Ammon's horn (tissue), 1 donor: Measurements from ENCODE around the gene TPRN.

Experiments
- DNase-seq: peaks from one replicate; pipeline ENCODE4 v3.0.0-alpha.2; 2016; ENCODE audit warnings: low spot score

TPRN gene

DNA sequence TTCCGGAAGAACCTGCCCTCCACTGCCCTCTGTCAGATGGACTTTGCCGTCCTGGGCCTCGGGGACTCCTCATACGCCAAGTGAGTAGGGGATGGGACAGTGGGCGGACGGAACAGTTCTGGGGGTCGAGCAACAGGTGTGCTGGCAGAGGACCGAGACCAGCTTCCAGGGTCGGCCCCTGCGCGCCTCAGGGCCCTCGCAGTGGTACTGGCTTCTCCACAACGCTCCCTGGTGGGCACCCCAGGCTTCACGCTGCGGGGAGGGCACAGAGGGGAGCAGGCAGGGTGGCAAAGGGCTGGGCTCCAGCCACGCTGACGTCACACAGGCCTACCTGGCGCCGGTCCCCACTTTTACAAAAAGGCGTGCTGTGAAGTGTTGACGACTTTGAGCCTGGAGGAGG lies 12.0 kb upstream of the TPRN start:
- no peak for DNase-seq

DNA sequence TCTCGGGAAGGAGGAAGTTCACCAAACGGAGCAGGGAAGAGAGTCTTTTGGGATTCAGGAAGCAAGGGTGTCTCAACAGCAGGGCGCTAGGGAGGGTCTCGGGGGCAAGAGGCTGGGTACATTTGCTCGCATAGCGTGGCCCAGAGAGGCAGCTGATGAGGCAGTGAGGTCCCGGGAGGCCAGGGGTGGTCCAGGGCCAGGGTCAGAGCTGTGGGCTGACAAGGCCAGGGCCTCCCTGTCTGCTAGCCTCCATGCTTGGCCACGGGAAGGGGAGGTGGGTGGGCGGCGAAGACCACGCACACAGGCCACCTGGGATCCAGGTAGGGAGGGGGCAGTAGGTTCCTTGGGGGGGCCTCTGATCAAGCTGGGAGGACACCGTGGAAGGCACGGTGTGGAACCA lies 11.0 kb upstream of the TPRN start:
- no peak for DNase-seq

DNA sequence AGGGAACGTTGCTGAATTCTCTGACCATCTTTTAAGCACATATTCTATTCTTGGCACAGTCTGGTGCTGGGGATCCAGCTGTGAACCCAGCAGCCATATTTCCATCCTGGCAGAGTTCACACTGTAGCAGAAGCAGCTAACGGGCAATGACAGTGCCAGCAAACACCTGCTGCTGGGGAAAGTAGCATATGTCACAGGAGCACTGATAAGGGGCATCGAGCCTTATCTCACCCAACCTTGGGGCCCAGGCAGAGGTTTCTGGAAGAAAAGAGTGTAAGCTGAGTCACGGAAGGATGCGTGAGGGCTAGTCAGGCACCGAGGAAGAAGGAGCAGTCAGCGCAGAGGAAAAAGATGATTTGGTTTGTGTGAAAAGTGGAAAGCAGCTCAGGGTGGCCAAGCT lies 6.1 kb upstream of the TPRN start:
- DNase-seq, result no peak

DNA sequence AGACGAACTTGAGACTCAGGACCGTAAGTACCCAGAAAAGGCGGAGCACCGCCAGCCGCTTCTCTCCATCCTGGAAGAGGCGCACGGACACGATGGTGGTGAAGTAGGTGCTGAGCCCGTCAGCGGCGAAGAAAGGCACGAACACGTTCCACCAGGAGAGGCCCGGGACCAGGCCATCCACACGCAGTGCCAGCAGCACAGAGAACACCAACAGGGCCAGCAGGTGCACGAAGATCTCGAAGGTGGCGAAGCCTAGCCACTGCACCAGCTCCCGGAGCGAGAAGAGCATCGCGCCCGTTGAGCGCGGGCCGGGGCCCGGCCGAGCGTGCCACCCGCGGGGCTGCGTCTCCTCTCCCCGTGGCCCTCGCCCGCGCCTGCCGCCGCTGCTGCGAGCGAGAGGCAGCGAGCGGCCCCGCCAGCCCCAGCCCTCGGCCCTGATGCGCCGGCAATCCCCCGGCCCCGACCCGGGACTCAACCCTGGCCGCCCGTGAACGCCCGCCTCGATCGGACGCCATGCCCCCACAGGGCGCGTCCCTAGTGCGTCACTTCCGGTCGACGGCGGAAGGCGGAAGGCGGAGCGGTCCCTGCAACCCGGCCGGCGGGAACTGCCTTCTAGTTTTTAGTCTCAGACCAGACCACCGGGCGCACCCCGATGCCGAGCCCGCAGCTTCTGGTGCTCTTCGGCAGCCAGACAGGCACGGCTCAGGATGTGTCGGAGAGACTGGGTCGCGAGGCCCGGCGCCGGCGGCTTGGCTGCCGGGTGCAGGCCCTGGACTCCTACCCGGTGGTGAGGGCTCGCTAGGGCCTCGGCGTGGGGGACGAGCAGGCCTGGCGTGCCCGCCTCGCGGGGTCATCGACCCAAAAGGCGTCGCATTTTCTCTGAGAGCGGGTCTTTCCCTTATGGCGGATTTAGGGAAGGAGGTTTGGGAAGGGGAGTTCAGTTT lies 4.9 kb upstream of the TPRN start, which contains the start of the genes NDOR1 and TMEM203:
TSS of gene NDOR1 (plus strand) at position 575 of the 944 bp plus-strand sequence. CDS start at position 653, 78 bp downstream.
TSS of gene TMEM203 (minus strand) at position 523 of the 944 bp plus-strand sequence. CDS start at position 289, 234 bp downstream.
- DNase-seq, result peak; percentile 94

DNA sequence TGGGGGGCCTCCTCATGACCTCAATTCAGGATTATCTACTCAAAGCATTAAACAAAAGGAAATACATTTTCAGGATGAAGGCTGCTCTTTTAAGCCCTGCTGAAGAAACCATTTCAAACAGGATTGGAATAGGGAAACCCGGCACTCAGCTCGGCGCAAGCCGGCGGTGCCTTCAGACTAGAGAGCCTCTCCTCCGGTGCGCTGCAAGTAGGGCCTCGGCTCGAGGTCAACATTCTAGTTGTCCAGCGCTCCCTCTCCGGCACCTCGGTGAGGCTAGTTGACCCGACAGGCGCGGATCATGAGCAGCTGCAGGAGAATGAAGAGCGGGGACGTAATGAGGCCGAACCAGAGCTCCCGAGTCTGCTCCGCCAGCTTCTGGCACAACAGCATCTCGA lies 4.2 kb upstream of the TPRN start:
- DNase-seq, result no peak

DNA sequence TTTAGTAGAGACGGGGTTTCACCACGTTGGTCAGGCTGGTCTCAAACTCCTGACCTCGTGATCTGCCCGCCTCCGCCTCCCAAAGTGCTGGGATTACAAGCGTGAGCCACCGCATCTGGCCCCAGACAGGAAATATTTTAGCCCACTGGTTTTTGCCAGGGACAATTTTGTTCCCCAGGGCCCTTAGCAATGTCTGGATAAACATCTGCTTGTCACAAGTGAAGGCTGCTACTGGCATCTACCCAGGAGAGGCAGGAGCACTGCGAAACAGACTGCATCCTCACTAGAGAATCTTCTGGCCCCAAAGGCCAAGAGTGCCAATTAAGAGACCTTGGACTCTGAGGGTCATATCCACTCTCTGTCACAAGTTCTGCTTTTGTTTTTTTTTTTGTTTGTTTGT lies 2.4 kb upstream of the TPRN start:
- no peak for DNase-seq

DNA sequence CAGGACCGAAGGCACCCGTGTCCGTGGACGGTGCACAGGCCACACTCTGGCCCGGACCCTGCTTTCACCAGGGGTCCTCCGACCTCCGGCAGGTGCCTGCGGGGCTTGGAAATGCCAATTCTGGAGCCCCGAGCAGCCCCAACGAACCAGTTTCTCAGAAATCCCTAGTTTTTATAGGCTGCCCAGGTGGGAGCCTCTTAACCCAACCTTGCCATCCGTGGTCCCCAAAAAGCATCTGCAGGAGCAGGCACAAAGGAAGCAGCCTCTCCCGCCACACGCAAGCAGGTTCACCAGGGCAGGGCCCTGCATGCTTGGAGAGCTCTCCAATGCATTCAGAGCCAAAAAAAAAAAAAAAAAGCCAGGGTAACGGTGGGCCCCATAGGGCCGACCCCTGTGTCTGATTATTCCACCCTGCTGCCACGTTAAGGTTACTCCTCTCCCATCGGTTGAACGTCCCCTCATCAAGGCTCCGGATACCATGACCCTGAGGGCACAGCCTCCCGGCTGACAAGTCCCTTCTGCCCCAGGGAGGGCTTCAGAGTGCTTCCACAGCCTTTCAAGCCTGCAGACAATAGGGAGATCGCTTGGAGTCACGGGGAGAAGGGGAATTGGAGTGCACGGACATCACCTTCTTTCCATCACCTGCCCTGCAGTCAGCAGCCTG lies 796 bp upstream of the TPRN start:
- DNase-seq, result no peak

DNA sequence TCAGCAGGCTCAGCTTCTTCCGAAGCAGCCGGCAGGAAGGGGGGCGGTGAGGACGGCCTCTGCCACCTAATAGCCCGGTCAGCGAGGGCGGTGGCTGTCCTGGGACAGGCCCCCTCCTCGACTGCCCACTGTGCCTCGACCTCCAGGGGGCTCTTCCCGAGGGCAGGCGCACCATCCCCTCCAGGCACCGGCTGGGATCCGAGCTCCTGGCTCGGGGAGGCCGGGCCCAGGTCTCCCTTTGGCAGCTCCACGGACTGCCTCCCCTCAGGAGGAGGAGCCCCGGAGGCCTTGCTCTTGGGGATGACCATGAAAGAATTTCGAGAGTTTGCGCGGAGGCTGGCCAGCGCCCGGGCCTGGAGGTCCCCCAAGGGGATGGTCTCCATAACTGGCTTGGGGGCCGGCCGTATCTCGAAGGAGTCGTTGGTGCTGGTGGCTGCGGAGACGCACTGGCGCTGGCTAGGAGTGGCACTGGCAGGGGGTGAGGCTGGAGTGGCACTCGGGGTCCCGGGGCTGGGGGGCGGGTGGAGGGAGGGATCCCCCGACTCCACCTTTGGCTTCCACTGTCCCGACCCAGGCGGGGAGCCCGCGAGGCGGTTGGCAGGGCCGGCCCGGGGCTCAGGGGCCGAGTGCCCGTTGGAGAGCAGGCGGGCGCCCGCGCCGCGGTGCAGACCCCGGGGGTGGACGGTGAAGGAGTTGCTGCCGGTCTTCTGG lies 975 bp downstream of the TPRN start:
- no peak for DNase-seq

DNA sequence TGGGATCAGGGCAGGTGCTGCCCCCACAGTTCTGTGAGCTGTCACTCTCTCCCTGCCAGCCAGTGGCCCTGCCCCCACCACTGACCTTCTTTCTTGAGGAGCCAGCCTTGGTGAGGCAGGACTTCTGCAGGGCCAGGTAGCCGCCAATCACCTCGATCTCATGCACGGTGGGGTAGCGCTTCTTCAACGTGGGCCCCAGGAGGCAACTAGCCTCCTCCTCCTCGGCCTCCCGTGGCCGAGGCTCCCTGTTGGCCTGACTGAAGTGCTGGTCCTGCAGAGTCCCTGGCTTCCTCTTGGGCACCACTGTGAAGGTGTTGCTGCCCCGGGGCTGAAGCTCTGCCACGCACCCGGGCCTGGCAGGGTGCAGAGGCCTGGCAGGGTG lies 1.6 kb downstream of the TPRN start:
- DNase-seq, result no peak

DNA sequence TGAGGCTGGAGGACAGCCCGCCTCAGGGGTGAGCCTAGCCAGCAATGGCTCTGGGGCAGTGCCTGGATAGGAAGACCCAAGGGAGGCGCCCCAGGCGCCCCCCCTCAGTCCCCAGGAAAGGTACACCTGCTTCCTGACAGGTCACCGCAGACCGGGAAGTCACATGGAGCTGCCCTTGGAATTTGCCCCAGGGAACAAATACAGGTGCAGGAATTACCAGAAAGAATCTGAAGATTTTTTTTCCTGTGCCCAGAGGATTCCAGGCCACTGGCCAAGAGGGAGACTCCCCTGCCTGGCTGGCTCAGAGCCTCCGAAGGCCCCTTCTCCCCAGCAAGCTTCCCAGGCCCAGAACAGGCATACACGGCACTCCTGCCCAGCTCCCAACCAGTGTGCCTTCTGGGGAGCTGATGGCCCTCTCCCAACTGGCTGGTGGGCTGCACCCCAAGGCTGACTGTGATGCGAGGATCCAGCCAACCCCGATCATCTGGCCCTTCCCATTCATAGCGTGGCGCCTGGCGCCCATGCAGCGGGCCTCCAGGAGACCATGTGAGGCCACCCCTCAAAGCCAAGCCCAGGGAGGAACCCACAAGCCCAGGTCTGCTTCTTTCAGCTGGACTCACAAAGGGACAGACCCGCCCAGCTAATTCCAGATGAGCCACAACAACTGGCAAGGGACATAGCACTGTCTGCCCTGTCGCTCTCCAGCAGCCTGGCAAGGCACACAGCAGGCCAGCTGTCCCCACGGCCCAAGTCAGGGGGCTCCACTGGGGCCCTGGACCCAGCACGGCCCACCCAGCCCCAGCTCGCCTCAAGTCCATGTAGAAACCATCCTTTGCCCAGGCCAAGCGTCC lies 2.3 kb downstream of the TPRN start:
- DNase-seq, result no peak

DNA sequence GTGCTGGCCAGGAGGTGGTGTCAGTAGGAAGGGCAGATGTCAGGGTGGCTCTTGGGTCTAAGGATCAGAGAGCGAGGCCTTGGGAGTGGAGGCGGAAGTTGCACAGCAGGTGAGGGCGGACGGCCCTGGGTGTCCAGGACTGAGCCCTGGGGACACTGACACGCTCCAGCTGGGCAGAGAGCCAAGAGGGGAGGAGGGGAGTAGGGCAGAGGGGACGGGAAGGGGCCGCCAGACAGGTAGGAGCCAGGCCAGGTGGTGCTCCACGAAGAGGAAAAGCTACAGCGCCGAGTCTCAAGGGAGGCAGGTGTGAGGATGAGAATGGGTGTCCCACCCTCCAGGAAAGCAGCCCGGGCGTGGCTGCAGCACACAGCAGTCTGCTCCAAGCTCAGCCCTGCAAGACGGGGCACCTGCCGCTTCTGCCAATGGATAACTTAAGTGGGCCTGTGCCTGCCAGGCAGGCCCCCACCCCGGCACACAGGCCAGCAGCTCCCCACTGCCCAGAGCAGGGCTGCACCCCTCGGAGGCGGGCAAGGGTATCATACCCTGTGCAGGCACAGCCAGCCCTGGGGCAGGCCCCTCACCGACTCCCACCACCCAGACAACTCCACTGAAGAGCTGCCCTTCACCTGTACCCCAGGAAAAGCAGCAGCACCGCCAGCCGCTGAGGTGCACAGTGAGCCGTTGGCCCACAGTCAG lies 4.9 kb downstream of the TPRN start:
- DNase-seq, result no peak

DNA sequence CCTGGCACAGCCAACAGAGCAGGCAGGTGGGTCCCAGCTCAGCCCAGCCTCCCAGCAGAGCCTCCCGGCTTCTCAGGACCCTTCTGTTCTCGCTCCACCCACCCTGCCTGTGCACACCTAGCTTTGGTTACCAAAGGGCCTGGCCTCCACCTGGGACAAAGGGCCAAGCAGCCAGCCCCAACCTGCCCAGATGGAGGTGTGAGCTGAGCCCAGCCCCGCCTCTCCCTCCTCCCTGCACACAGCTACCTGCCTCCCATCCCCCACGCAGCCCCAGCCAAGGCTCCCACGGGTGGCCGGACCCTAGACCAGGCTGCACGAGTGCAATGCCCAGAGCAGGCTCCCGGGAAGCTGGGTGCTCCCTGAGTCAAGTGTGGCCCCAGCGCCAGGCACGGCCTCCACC lies 5.6 kb downstream of the TPRN start:
- DNase-seq, result no peak

DNA sequence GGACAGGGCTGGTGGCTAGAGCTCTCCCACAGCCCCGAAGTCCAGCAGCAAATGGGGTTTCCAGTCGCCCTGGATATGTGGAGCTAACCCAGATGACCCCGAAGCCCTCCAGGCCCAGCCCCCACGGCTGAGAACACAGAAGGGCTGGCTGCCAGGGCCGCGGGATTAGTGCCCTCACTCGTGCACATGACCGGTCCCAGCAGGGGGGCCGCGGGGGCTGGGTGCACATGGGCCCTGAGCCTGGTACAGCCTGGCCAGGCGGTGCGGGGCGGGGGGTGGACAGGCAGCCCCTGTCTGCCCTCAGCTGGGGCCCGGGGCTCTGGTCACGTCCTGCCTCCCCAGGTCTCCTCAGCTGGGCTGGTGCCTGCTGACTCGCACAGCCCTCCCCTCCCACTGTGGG lies 6.2 kb downstream of the TPRN start:
- peak; percentile 93 for DNase-seq

DNA sequence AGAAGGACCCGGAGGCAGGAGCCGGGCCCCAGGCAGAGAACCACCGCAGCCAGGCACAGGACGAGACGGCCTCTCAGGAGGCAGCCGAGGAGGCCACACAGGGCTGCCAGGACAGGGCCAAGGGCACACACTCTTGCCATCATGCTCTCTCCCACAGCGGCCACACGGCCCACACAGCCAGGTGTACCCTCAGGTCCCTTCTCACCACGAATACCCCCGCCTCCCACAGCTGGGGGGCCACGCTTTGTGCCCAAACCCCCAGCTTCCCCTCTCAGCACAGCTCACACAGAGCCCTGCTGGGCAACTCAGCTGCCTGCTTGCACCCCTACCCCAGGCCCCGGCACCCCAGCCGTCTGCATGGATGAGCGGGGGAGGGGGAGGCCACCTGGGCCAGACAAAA lies 6.8 kb downstream of the TPRN start:
- DNase-seq, result no peak

DNA sequence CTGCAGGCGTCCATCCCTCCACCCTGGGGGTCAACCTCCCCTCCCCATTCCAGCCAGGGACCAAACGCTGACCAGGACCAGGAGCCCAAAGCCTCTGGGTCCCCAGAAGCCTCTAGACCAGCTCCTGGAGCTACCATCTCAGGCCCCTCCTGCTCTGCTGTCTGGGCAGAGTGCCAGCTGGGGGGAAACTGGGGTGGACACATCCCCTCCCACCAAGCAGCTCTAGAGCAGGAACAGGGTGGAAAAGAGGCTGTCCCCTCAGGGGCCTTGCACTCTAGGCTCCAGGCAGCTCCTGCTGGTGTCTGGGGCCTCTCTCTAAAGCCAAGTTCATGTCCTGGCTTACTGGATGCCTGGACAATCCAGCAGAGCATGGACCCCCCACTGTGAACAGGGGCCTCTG lies 7.7 kb downstream of the TPRN start:
- no peak for DNase-seq

DNA sequence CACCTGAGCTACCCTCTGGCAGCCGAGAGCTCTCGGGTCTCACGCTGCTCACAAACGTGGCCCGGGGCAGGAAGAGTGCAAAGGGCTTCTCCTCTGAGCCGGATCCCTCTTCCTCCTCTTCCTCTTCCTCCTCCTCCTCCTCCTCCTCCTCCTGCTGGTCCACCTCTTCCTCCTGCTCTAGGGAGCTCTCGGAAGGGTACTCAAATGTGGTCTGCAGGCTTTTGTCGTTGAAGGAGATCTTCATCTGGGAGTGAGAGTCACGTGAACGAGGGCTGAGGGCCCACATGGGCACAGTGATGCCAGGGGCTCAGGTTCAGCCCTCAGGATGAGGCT lies 8.1 kb downstream of the TPRN start:
- DNase-seq, result no peak

DNA sequence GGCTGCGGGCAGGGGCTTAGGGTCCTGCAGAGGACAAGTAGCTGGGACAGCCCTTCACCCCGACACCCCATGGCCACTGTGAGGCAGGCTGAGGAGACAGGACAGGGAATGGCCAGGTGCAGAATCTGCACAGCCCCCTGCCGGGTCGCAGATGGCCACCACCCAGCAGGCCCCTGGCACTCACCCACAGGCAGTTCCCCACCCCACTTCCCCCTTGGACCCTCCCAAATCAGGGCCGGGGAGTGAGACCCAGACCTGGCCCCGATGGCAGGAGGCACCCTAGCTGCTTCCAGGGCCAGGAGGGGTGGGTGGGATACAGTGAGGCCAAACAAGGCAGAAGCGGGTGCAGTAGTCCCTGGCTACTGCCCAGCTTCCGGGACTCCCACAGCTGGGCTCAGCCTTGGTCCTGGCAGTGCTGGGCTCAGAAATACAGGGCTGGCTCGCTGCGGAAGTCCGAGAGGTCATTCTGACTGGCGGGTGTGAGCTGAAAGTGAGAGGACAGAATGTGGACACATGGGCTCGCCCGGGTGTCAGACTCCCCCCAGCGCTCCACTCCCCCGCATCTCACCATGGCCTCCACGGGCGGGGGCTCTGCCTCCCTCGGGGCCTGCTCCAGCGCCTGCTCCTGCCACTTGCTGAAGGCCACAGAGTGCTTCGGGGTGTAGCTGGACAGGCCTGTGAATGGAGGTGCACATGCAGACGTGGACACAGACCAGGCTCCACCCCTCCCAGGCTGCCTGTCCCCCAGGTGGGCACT lies 8.7 kb downstream of the TPRN start:
- peak; percentile 84 for DNase-seq

DNA sequence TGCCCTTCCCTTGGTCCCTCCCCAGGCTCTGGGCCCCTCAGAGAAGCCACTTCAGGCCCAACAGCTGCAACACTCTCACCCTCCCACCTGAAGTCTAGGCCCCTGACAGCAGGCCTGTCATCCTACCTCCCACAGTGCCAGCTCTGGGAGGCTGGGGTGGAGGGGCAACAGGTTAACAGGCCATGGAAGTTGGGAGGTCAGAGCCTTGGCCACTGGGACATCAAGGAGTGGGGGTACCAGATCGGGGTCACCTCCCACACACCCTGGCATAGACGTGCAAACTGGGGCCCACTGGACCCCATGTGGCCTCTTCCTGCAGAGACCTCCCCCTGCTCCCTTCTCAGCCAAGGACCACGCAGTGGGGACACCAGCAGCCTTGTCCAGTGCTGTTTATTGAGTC lies 9.3 kb downstream of the TPRN start:
- no peak for DNase-seq

DNA sequence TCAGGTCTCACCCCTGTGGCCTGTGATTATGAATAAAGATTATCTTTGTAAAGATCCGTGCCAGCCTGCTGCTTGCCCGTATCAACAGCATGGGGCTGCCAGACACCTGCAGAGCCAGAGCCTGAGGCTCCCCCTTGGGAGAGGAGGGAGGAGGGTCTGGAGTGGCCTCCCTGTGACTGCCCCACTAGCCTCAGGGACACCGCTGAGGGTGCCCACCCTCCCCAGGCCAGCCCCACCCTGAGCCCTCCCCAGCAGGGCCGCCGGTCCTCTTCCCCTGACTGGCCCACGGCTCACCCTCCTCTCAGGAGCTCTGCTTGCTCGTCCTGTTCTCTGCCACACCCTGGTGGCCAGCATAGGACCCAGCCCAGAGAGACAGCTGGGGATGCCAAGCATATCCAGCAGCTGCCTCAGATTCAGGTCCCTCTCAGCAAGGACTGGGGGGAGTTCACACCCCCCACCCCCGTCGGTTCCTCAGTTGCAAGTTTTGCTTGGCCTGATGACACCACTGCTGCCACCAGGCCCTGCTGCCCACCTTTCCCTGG lies 10.2 kb downstream of the TPRN start:
- DNase-seq, result no peak
